Right lobe of liver (tissue), 4 donors: ENCODE data around the gene APOC3.
"Not testable (repeated sequence)": the region's sequence is repeated elsewhere in the genome, so short reads cannot be mapped to it uniquely, and the experiment has no call there.

ENCODE experiments used
- CTCF ChIP-seq, 4 donors: fragments of 200-600 bp in 3 of 4; fragments of 450-650 bp in 1 of 4; IDR thresholded peaks; one replicate each; pipeline versions ENCODE4 v1.5.1 to v1.8.0; 2016 to 2022; ENCODE audit warnings: antibody characterized with exemption in 4 of 4, mild to moderate bottlenecking in 2 of 4
- POLR2A ChIP-seq: fragments of 450-650 bp; IDR thresholded peaks from one replicate; pipeline ENCODE4 v1.6.1; 2017; ENCODE audit warnings: antibody characterized with exemption, mild to moderate bottlenecking
- donor health status: DM: no; HTN: no; CAD: no.
- donor health status: DM: no; HTN: no; CAD: no.
- donor health status: DM: no; HTN: yes; CAD: no.

GRCh38 chr11:116801662-116802061 lies 28.0 kb upstream of the APOC3 start:
- not testable (repeated sequence) for TF ChIP-seq POLR2A; CTCF (IDR thresholded peaks at IDR 0.05)
